Heart left ventricle (tissue), 16 donors: Measurements from ENCODE around the gene C1orf74. TPM values are rescaled to one million over a fixed set of nuclear protein-coding genes. Genes with fewer than 3 reads are reported as not detected.
A peak's percentile ranks its signal among the peaks of the same experiment; 100 is the strongest.

ENCODE experiments used
- ATAC-seq, 4 donors: fragments of 200-7000 bp; cut with Tn5 transposase; one replicate each; pipeline ENCODE4 v1.9.1; 2020 to 2022; ENCODE audit warnings: moderate library complexity in 4 of 4, mild to moderate bottlenecking in 3 of 4, moderate number of reproducible peaks in 1 of 4
- DNase-seq, 5 donors: peaks; one replicate each; pipeline ENCODE4 v3.0.0-alpha.2; 2020
- H3K27ac ChIP-seq, 12 donors: fragments of 200-600 bp; sonication (generic) in 4 of 12; one replicate each; pipeline versions ENCODE4 v1.5.0 to v1.8.0; 2016 to 2022; ENCODE audit warnings: mild to moderate bottlenecking in 2 of 12
- H3K27me3 ChIP-seq, 9 donors: fragments of 200-600 bp; sonication (generic) in 2 of 9; one replicate each; pipeline versions ENCODE4 v1.5.1 to v1.8.0; 2016 to 2022; ENCODE audit warnings: mild to moderate bottlenecking in 3 of 9
- H3K36me3 ChIP-seq, 9 donors: fragments of 200-600 bp; sonication (generic) in 2 of 9; one replicate each; pipeline versions ENCODE4 v1.5.0 to v1.8.0; 2018 to 2022; ENCODE audit warnings: mild to moderate bottlenecking in 2 of 9
- H3K4me1 ChIP-seq, 12 donors: fragments of 200-600 bp; sonication (generic) in 4 of 12; one replicate each; pipeline versions ENCODE4 v1.5.0 to v1.8.0; 2016 to 2022; ENCODE audit warnings: mild to moderate bottlenecking in 3 of 12
- H3K4me3 ChIP-seq, 12 donors: fragments of 200-600 bp; sonication (generic) in 4 of 12; one replicate each; pipeline versions ENCODE4 v1.5.0 to v1.8.0; 2017 to 2022; ENCODE audit warnings: mild to moderate bottlenecking in 9 of 12, moderate library complexity in 4 of 12
- H3K9me3 ChIP-seq, 12 donors: fragments of 200-600 bp; sonication (generic) in 4 of 12; one replicate each; pipeline versions ENCODE4 v1.5.0 to v1.8.0; 2016 to 2022; ENCODE audit warnings: mild to moderate bottlenecking in 1 of 12
- CTCF ChIP-seq, 12 donors: fragments of 200-600 bp; sonication (generic) in 4 of 12; IDR thresholded peaks; one replicate each; pipeline versions ENCODE4 v1.5.0 to v1.8.0; 2018 to 2022; ENCODE audit warnings: antibody characterized with exemption in 12 of 12, mild to moderate bottlenecking in 5 of 12
- POLR2A ChIP-seq, 2 donors: fragments of 450-650 bp; IDR thresholded peaks; one replicate each; pipeline ENCODE4 v1.6.1; 2017; ENCODE audit warnings: antibody characterized with exemption in 2 of 2, mild to moderate bottlenecking in 2 of 2, moderate library complexity in 2 of 2
- WGBS, 4 donors: extraction: QIAGEN DNeasy Blood & Tissue Kit in 2 of 4; methylation state at CpG; one replicate each; pipeline versions ENCODE4 v1.1.5 to v1.1.7; 2013 to 2018; 5-methylcytosine and 5-hydroxymethylcytosine counted together
- intact Hi-C, 10 donors: fragments of 100-400 bp; cut with DNase I; formaldehyde crosslinking; loops; one replicate each; pipeline versions ENCODE4 v1.11.1 to v1.14.2; 2022
- polyA plus RNA-seq, 2 donors: library from polyadenylated mRNA; stranded (reverse); fragments of 200-250 nt; gene quantifications; one replicate each; pipeline ENCODE4 v1.2.3, GENCODE V29; 2013
- total RNA-seq, 9 donors: library from RNA; depleted of rRNA in 2 of 9; stranded (reverse); fragments of >200 nt in 2 of 9; fragmentation: NEBNext Ultra II Directional in 3 of 9; extraction: Animal tissue kit (Norgen Biotek cat#: 25700) in 3 of 9; gene quantifications; one replicate each; pipeline versions ENCODE4 v1.1.0 to v1.2.4, GENCODE V29; 2016 to 2023
- donor health status: ischemic (EF 13 %, LVEDD 7.1; RV severe dilation, severe dysfunction).
- donor health status: healthy with polysubstance abuse.
- donor health status: DM: no; HTN: yes; CAD: no.
- donor health status: DM: no; HTN: no; CAD: no.
- donor health status: ischemic (EF 25% LVEDD 6.9; RV normal size, moderate dysfunction).
- donor health status: ischemic (EF 25% LVEDD 5.7; RV mildly dilated, moderate dysfunction).
- donor health status: healthy.
- donor health status: DM: yes; HTN: yes; CAD: no.
- donor health status: ischemic (EF 35%, LVEDD 5.7; RV mildly dilated, moderate dysfunction).
- donor health status: nonischemic (EF 11% LVEDD 7.7; RV severe dilation, severe dysfunction).
- donor health status: DM: yes; HTN: yes; CAD: no.
- donor health status: PGD.
- donor health status: ischemic (EF 29% LVEDD 5.4; RV normal size, mild dysfunction).
- donor health status: nonischemic (EF 23%, LVEDD 6.1; RV moderate dilation, normal function).

The C1orf74 gene
- total and polyA plus RNA-seq, 11 donors, result 1.1 to 2.6 (median 2.2) TPM

- peaks cover 0 to 2% (median 0%) of the 10 kb centered on the region in 12 donors for H3K4me1 ChIP-seq
- H3K36me3 ChIP-seq, result no peaks in the 10 kb centered on the region
- peak in 1 of 4 donors; percentile 33 for ATAC-seq
- DNase-seq, result no peak
- no peaks in the 10 kb centered on the region for H3K9me3 ChIP-seq
- no peak for TF ChIP-seq POLR2A (IDR thresholded peaks at IDR 0.05)
- TF ChIP-seq CTCF (IDR thresholded peaks at IDR 0.05), result no peak
- peaks cover 0 to 5% (median 0%) of the 10 kb centered on the region in 9 donors for H3K27me3 ChIP-seq
- H3K4me3 ChIP-seq, result no peak overlapping the region
- WGBS, 4 donors, result 79 to 100% (median 91%) methylated on average over 1 of the region's 1 CpG
- intact Hi-C loops, result loop anchor here in 1 of 10 donors (10.0 kb wide), 1 partner anchor 243 kb away; no protein-coding TSS in a partner anchor
- no peak overlapping the region for H3K27ac ChIP-seq
Measured at GRCh38 chr1:209817691-209818090, 33.3 kb upstream of the C1orf74 start.

- Histone ChIP-seq H3K4me1 (no peaks in the 10 kb centered on the region), H3K27ac (no peak overlapping the region), H3K36me3 (no peaks in the 10 kb centered on the region), H3K9me3 (no peaks in the 10 kb centered on the region), H3K27me3 (peaks cover 0 to 5% (median 0%) of the 10 kb centered on the region in 9 donors), H3K4me3 (no peak overlapping the region)
- WGBS, 4 donors, result 64 to 86% (median 77%) methylated on average over 3 of the region's 3 CpGs
- DNase-seq (no peak), ATAC-seq (no peak)
- TF ChIP-seq POLR2A (IDR thresholded peaks at IDR 0.05), result no peak
- TF ChIP-seq CTCF (IDR thresholded peaks at IDR 0.05), result no peak
- intact Hi-C loops, result loop anchor here in 1 of 10 donors (10.0 kb wide), 1 partner anchor 242 kb away; no protein-coding TSS in a partner anchor
Measured at GRCh38 chr1:209816923-209817322, 32.6 kb upstream of the C1orf74 start.

GRCh38 chr1:209815931-209816341 is 31.6 kb upstream of the C1orf74 start:
- Histone ChIP-seq H3K4me1 (no peaks in the 10 kb centered on the region), H3K27me3 (peaks cover 0 to 5% (median 0%) of the 10 kb centered on the region in 9 donors), H3K4me3 (no peak overlapping the region), H3K36me3 (no peaks in the 10 kb centered on the region), H3K9me3 (no peaks in the 10 kb centered on the region), H3K27ac (no peak overlapping the region)
- 75 to 85% (median 79%) methylated on average over 6 of the region's 6 CpGs for WGBS, 4 donors
- ATAC-seq (no peak), DNase-seq (no peak)
- TF ChIP-seq POLR2A (IDR thresholded peaks at IDR 0.05), result no peak
- no peak for TF ChIP-seq CTCF (IDR thresholded peaks at IDR 0.05)
- intact Hi-C loops, result loop anchor here in 1 of 10 donors (10.0 kb wide), 1 partner anchor 241 kb away; no protein-coding TSS in a partner anchor

GRCh38 chr1:209815490-209815889 is 31.1 kb upstream of the C1orf74 start:
- no peak for ATAC-seq

More at GRCh38 chr1:209815490-209815889, 31.1 kb upstream of the C1orf74 start:
- Histone ChIP-seq H3K27ac (no peak overlapping the region), H3K9me3 (no peaks in the 10 kb centered on the region), H3K4me3 (no peak overlapping the region), H3K27me3 (peaks cover 0 to 5% (median 0%) of the 10 kb centered on the region in 9 donors), H3K4me1 (no peaks in the 10 kb centered on the region), H3K36me3 (no peaks in the 10 kb centered on the region)
- intact Hi-C loops, result loop anchor here in 1 of 10 donors (10.0 kb wide), 1 partner anchor 241 kb away; no protein-coding TSS in a partner anchor
- WGBS, 4 donors, result 81 to 90% (median 87%) methylated on average over 3 of the region's 3 CpGs
- no peak for DNase-seq
- TF ChIP-seq CTCF (IDR thresholded peaks at IDR 0.05) (no peak), POLR2A (IDR thresholded peaks at IDR 0.05) (no peak)
